NCI-H1417 treated with DMSO at 0.1 percent for 48 hours (cell line): ENCODE measurements around the gene COX6A1.

Experiments used
- DNase-seq: peaks from one replicate; lab custom pipeline; 2025; lab: John Stamatoyannopoulos, UW

Gene COX6A1

GRCh38 chr12:120437735-120438494, at the start of gene COX6A1:
Gene COX6A1 (plus strand): TSS chr12:120438113. CDS start chr12:120438127, 14 bp downstream.
- peak; percentile 99 for DNase-seq

- DNase-seq: peak; percentile 7
Observed at GRCh38 chr12:120388691-120389481, 49.0 kb upstream of the COX6A1 start.

GRCh38 chr12:120390540-120391120, 47.3 kb upstream of the COX6A1 start:
- DNase-seq: no peak

- DNase-seq: peak; percentile 82
Observed at GRCh38 chr12:120394483-120395367, 43.2 kb upstream of the COX6A1 start.

GRCh38 chr12:120397824-120398540, 39.9 kb upstream of the COX6A1 start:
- no peak for DNase-seq

GRCh38 chr12:120399531-120399930, 38.4 kb upstream of the COX6A1 start:
- DNase-seq: no peak

GRCh38 chr12:120402217-120402616, 35.7 kb upstream of the COX6A1 start:
- DNase-seq: no peak

GRCh38 chr12:120403869-120404268, 34.0 kb upstream of the COX6A1 start:
- DNase-seq: no peak

GRCh38 chr12:120404271-120404670, 33.6 kb upstream of the COX6A1 start:
- DNase-seq: no peak

GRCh38 chr12:120406069-120406468, 31.8 kb upstream of the COX6A1 start:
- no peak for DNase-seq

GRCh38 chr12:120406553-120406952, 31.4 kb upstream of the COX6A1 start:
- DNase-seq: no peak

- DNase-seq: no peak
Observed at GRCh38 chr12:120408771-120409170, 29.1 kb upstream of the COX6A1 start.

- no peak for DNase-seq
Observed at GRCh38 chr12:120412421-120412820, 25.5 kb upstream of the COX6A1 start.

GRCh38 chr12:120413901-120414695, 23.8 kb upstream of the COX6A1 start:
- DNase-seq: no peak

GRCh38 chr12:120416490-120417216, 21.3 kb upstream of the COX6A1 start:
- DNase-seq: no peak

- no peak for DNase-seq
Observed at GRCh38 chr12:120417917-120418580, 19.9 kb upstream of the COX6A1 start.

GRCh38 chr12:120421701-120422100, 16.2 kb upstream of the COX6A1 start:
- DNase-seq: no peak

- no peak for DNase-seq
Observed at GRCh38 chr12:120422892-120423456, 14.9 kb upstream of the COX6A1 start.

- DNase-seq: no peak
Observed at GRCh38 chr12:120425797-120426196, 12.1 kb upstream of the COX6A1 start.
